CD14-positive monocyte (primary cell): ENCODE results near the gene DTWD2. TPM values are rescaled to one million over a fixed set of nuclear protein-coding genes. Genes with fewer than 3 reads are reported as not detected.
"Not testable (repeated sequence)": the region's sequence is repeated elsewhere in the genome, so short reads cannot be mapped to it uniquely, and the experiment has no call there.

ENCODE experiments used
- DNase-seq, 3 donors: peaks; one replicate each; pipeline ENCODE4 v3.0.0-alpha.2; 2011 to 2022
- H2AFZ ChIP-seq: 2 replicates; pipeline ENCODE4 v1.6.0; 2012; ENCODE audit warnings: mild to moderate bottlenecking, low read depth, low read length, inconsistent platforms; ENCODE audit not compliant: insufficient read depth, poor library complexity, severe bottlenecking
- H3K27ac ChIP-seq, 2 donors: 1 replicate in 1 of 2; 2 replicates in 1 of 2; pipeline ENCODE4 v1.5.1; 2012 to 2013; ENCODE audit warnings: low read length in 2 of 2, control low read depth in 1 of 2, inconsistent platforms in 1 of 2, low read depth in 1 of 2, mild to moderate bottlenecking in 1 of 2
- H3K27me3 ChIP-seq, 2 donors: one replicate each; pipeline versions ENCODE4 v1.6.0 to v1.6.1; 2011 to 2013; ENCODE audit warnings: low read length in 2 of 2; ENCODE audit not compliant: control insufficient read depth in 2 of 2, insufficient read depth in 2 of 2
- H3K36me3 ChIP-seq, 2 donors: replicated peaks in 1 of 2; 1 replicate in 1 of 2; 2 replicates in 1 of 2; pipeline versions ENCODE4 v1.5.1 to v1.6.1; 2012 to 2013; ENCODE audit warnings: low read length in 2 of 2, control low read depth in 1 of 2, inconsistent platforms in 1 of 2, mild to moderate bottlenecking in 1 of 2; ENCODE audit not compliant: insufficient read depth in 2 of 2, control insufficient read depth in 1 of 2
- H3K4me1 ChIP-seq, 2 donors: 1 replicate in 1 of 2; 2 replicates in 1 of 2; pipeline versions ENCODE4 v1.5.1 to v1.6.1; 2012 to 2013; ENCODE audit warnings: low read length in 2 of 2, control low read depth in 1 of 2, inconsistent platforms in 1 of 2, mild to moderate bottlenecking in 1 of 2, moderate library complexity in 1 of 2; ENCODE audit not compliant: insufficient read depth in 2 of 2, control insufficient read depth in 1 of 2
- H3K4me2 ChIP-seq: replicated peaks from 2 replicates; pipeline ENCODE3; 2012; ENCODE audit warnings: low read length, moderate library complexity, mild to moderate bottlenecking; ENCODE audit not compliant: poor library complexity, severe bottlenecking; ENCODE audit errors: extremely low read depth
- H3K4me3 ChIP-seq, 3 experiments: fragments of 200-600 bp in 1 of 3; sonication (generic) in 1 of 3; replicated peaks in 1 of 3; 1 replicate in 2 of 3; 2 replicates in 1 of 3; pipeline ENCODE4 v1.5.1; 2011 to 2013; ENCODE audit warnings: low read length in 3 of 3, mild to moderate bottlenecking in 3 of 3, control low read depth in 2 of 3, low read depth in 2 of 3, inconsistent platforms in 1 of 3, moderate library complexity in 1 of 3
- H3K79me2 ChIP-seq: 2 replicates; pipeline ENCODE4 v1.6.0; 2012; ENCODE audit warnings: mild to moderate bottlenecking, control low read depth, inconsistent platforms, low read length, moderate library complexity; ENCODE audit not compliant: insufficient read depth
- H3K9ac ChIP-seq: 2 replicates; pipeline ENCODE4 v1.6.0; 2017; ENCODE audit warnings: low read length, mild to moderate bottlenecking; ENCODE audit not compliant: insufficient read depth, poor library complexity, severe bottlenecking
- H3K9me3 ChIP-seq, 2 donors: replicated peaks in 1 of 2; 1 replicate in 1 of 2; 2 replicates in 1 of 2; pipeline versions ENCODE4 v1.5.1 to v1.6.1; 2012 to 2013; ENCODE audit warnings: low read length in 2 of 2, control low read depth in 1 of 2; ENCODE audit not compliant: control insufficient read depth in 1 of 2, insufficient read depth in 1 of 2
- H4K20me1 ChIP-seq: 2 replicates; pipeline ENCODE4 v1.6.0; 2012; ENCODE audit warnings: mild to moderate bottlenecking, low read length, control low read depth, moderate library complexity; ENCODE audit not compliant: insufficient read depth
- H3K27ac Mint-ChIP-seq, 7 donors: one replicate each; pipeline ENCODE4 v1.8.0; 2020; ENCODE audit warnings: mild to moderate bottlenecking in 7 of 7, mixed read lengths in 7 of 7, moderate library complexity in 6 of 7, inconsistent platforms in 2 of 7
- H3K27me3 Mint-ChIP-seq, 3 donors: one replicate each; pipeline ENCODE4 v1.8.0; 2021 to 2022; ENCODE audit warnings: low read depth in 3 of 3, mild to moderate bottlenecking in 3 of 3, mixed read lengths in 3 of 3, moderate library complexity in 3 of 3, inconsistent platforms in 1 of 3
- H3K36me3 Mint-ChIP-seq, 2 donors: one replicate each; pipeline ENCODE4 v1.8.0; 2020; ENCODE audit warnings: mixed read lengths in 2 of 2, inconsistent platforms in 1 of 2, mild to moderate bottlenecking in 1 of 2
- H3K4me1 Mint-ChIP-seq: one replicate; pipeline ENCODE4 v1.8.0; 2020; ENCODE audit warnings: mild to moderate bottlenecking, mixed read lengths
- H3K4me3 Mint-ChIP-seq, 2 donors: one replicate each; pipeline ENCODE4 v1.8.0; 2020; ENCODE audit warnings: mild to moderate bottlenecking in 2 of 2, mixed read lengths in 2 of 2, moderate library complexity in 1 of 2
- H3K9me3 Mint-ChIP-seq, 7 donors: one replicate each; pipeline ENCODE4 v1.8.0; 2020 to 2022; ENCODE audit warnings: mixed read lengths in 7 of 7, mild to moderate bottlenecking in 6 of 7, moderate library complexity in 6 of 7, inconsistent platforms in 2 of 7
- CTCF ChIP-seq: fragments of 200-600 bp; IDR thresholded peaks from one replicate; pipeline ENCODE4 v1.8.0; 2022; ENCODE audit warnings: antibody characterized with exemption, mild to moderate bottlenecking
- WGBS: methylation state at CpG from one replicate; pipeline ENCODE4 v1.1.5; 2013; ENCODE audit warnings: missing lambda C conversion rate; ENCODE audit not compliant: insufficient coverage; 5-methylcytosine and 5-hydroxymethylcytosine counted together
- intact Hi-C, 2 donors: fragments of 100-400 bp; cut with micrococcal nuclease; formaldehyde crosslinking; loops; one replicate each; pipeline versions ENCODE4 v1.15.0 to v1.15.1; 2023
- polyA plus RNA-seq, 3 donors: library from polyadenylated mRNA; depleted of rRNA in 1 of 3; unstranded in 2 of 3; stranded (reverse) in 1 of 3; fragments of 300-500 nt in 2 of 3; fragments of >200 nt in 1 of 3; fragmentation: Illumina TruSeq in 2 of 3; gene quantifications; 1 replicate in 2 of 3; 2 replicates in 1 of 3; pipeline ENCODE4 v1.2.3, GENCODE V29; 2012 to 2021

DTWD2 gene
- polyA plus RNA-seq, 3 donors = 1.2 to 2.7 (median 2.5) TPM

- Mint-ChIP-seq H3K4me3 (no peak overlapping the region), H3K9me3 (peaks cover 10 to 27% (median 14%) of the 10 kb centered on the region in 7 donors), H3K27me3 (no peaks in the 10 kb centered on the region), H3K27ac (no peak overlapping the region), H3K4me1 (no peaks in the 10 kb centered on the region), H3K36me3 (peaks cover 0 to 4% of the 10 kb centered on the region in 2 donors)
- intact Hi-C loops = no loop called here
- Histone ChIP-seq H2AFZ (no peak overlapping the region), H3K27me3 (no peaks in the 10 kb centered on the region), H3K9me3 (peaks cover 0 to 13% of the 10 kb centered on the region in 2 donors), H3K4me2 (no peak overlapping the region), H3K79me2 (no peaks in the 10 kb centered on the region), H3K36me3 (no peaks in the 10 kb centered on the region), H3K4me1 (no peaks in the 10 kb centered on the region), H3K27ac (no peak overlapping the region), H3K9ac (no peak overlapping the region), H4K20me1 (no peaks in the 10 kb centered on the region), H3K4me3 (no peak overlapping the region)
- TF ChIP-seq CTCF = no peak
- no peak for DNase-seq
- WGBS = no CpG with 5 or more reads among the region's 2 CpGs
Observed at GRCh38 chr5:118967059-118967508, 21.3 kb downstream of the DTWD2 start.

GRCh38 chr5:118965890-118966289 is 22.5 kb downstream of the DTWD2 start:
- no peaks in the 10 kb centered on the region for H3K27me3 ChIP-seq
- H3K4me1 ChIP-seq = no peaks in the 10 kb centered on the region
- no peaks in the 10 kb centered on the region for H3K4me1 Mint-ChIP-seq
- no CpG with 5 or more reads among the region's 3 CpGs for WGBS
- peak overlapping the region in 1 of 7 donors; percentile 61 for H3K27ac Mint-ChIP-seq
- intact Hi-C loops = no loop called here
- no peaks in the 10 kb centered on the region for H4K20me1 ChIP-seq
- H3K9ac ChIP-seq = no peak overlapping the region
- no peak overlapping the region for H3K27ac ChIP-seq
- peaks cover 0 to 4% of the 10 kb centered on the region in 2 donors for H3K36me3 Mint-ChIP-seq
- no peak overlapping the region for H3K4me3 ChIP-seq
- H3K4me3 Mint-ChIP-seq = no peak overlapping the region
- H3K4me2 ChIP-seq = no peak overlapping the region
- no peaks in the 10 kb centered on the region for H3K27me3 Mint-ChIP-seq
- no peak overlapping the region for H2AFZ ChIP-seq
- H3K9me3 Mint-ChIP-seq = peaks cover 6 to 24% (median 13%) of the 10 kb centered on the region in 7 donors
- H3K36me3 ChIP-seq = no peaks in the 10 kb centered on the region
- H3K79me2 ChIP-seq = no peaks in the 10 kb centered on the region
- H3K9me3 ChIP-seq = peaks cover 0 to 13% of the 10 kb centered on the region in 2 donors
- TF ChIP-seq CTCF = no peak
- no peak for DNase-seq

GRCh38 chr5:118964970-118965369 is 23.4 kb downstream of the DTWD2 start:
- H3K4me1 ChIP-seq, H3K36me3 ChIP-seq, H3K27ac ChIP-seq, H3K27me3 ChIP-seq, H4K20me1 ChIP-seq, H3K27ac Mint-ChIP-seq, H3K4me1 Mint-ChIP-seq, H3K36me3 Mint-ChIP-seq, H2AFZ ChIP-seq, H3K9ac ChIP-seq, H3K27me3 Mint-ChIP-seq, H3K4me3 ChIP-seq, H3K4me2 ChIP-seq, H3K79me2 ChIP-seq, intact Hi-C loops, DNase-seq, H3K4me3 Mint-ChIP-seq: not testable (repeated sequence)
- peaks cover 0 to 10% of the 10 kb centered on the region in 2 donors for H3K9me3 ChIP-seq
- peaks cover 4 to 21% (median 8%) of the 10 kb centered on the region in 7 donors for H3K9me3 Mint-ChIP-seq
- 100% methylated on average over 10 of the region's 34 CpGs for WGBS
